ENCODE results near the gene DNAH5.

DNA sequence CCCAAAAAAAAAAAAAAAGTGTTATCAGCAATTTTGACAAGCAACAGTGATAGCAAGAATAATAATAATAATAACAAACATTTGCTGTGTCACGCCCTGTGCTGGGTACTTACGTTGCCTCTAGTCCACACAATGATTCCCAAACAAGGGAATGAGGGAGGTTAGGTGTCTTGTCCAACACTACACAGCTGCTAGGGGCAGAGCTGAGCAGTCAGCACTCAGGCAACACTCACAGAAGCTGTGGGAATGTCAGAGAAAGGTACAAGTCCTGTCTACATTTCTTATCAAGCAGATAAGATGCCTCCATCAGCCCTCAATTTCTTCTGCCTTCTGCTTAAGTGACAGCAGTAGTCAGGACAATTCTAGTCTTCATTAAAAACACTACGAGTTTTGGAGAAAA is 111.0 kb downstream of the DNAH5 start:
- TF ChIP-seq, protein P1, sequence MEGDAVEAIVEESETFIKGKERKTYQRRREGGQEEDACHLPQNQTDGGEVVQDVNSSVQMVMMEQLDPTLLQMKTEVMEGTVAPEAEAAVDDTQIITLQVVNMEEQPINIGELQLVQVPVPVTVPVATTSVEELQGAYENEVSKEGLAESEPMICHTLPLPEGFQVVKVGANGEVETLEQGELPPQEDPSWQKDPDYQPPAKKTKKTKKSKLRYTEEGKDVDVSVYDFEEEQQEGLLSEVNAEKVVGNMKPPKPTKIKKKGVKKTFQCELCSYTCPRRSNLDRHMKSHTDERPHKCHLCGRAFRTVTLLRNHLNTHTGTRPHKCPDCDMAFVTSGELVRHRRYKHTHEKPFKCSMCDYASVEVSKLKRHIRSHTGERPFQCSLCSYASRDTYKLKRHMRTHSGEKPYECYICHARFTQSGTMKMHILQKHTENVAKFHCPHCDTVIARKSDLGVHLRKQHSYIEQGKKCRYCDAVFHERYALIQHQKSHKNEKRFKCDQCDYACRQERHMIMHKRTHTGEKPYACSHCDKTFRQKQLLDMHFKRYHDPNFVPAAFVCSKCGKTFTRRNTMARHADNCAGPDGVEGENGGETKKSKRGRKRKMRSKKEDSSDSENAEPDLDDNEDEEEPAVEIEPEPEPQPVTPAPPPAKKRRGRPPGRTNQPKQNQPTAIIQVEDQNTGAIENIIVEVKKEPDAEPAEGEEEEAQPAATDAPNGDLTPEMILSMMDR (IDR thresholded peaks at IDR 0.05; ENCODE audit: extremely low read depth in 1 of 2, insufficient read depth in 1 of 2, low read depth in 1 of 2, low read length in 2 of 2) = no peak
- no peak for TF ChIP-seq GATA2 (IDR thresholded peaks at IDR 0.05; ENCODE audit: insufficient read depth, insufficient read length, low read depth, low read length)
- TF ChIP-seq POLR2A (IDR thresholded peaks at IDR 0.05; ENCODE audit: low read depth, low read length) = no peak
- no peak for TF ChIP-seq POLR2AphosphoS5 (IDR thresholded peaks at IDR 0.05; ENCODE audit: insufficient read depth, low read depth, low read length)
- TF ChIP-seq, protein P2, sequence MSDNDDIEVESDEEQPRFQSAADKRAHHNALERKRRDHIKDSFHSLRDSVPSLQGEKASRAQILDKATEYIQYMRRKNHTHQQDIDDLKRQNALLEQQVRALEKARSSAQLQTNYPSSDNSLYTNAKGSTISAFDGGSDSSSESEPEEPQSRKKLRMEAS (IDR thresholded peaks at IDR 0.05; ENCODE audit: insufficient read depth, insufficient read length) = no peak

Data from endothelial cell of umbilical vein (primary cell).